ENCODE results near the gene VWC2L. TPM values are rescaled to one million over a fixed set of nuclear protein-coding genes. Genes with fewer than 3 reads are reported as not detected.

The VWC2L gene
- total RNA-seq, 2 donors from 2014 or later, result not detected

DNA sequence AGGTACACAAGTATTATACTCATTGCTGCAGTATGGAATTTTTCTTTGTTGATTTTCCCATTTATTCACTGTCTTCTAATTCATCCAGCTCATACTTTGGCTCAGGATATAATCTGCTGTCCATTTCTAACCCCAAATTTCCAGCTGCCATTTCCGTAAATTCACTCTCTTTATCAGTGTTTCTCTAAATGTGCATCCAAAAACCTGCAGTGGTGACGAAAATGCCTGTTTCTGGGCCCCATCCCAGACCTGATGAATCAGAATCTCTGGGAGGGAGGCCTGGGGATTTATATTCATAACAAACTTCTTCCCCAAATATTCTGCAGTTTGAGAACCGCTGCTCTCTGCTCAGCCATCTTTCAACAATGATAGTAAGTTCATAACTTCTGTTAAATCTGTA lies 86.6 kb downstream of the VWC2L start:
- H3K9me3 ChIP-seq (ENCODE audit: control insufficient read depth, low read length), result peaks cover 10% of the 10 kb centered on the region
- H3K27me3 ChIP-seq (ENCODE audit: control insufficient read depth, insufficient read depth, low read length, poor library complexity, severe bottlenecking), result no peaks in the 10 kb centered on the region
- WGBS, 2 experiments (ENCODE audit: insufficient coverage in 1 of 2, insufficient read length in 1 of 2), result 63% methylated on average over 3 of the region's 3 CpGs; no CpG with 5 or more reads in 1 of the 2 experiments
- Mint-ChIP-seq H3K36me3 (ENCODE audit: low read depth) (no peaks in the 10 kb centered on the region), H3K27me3 (ENCODE audit: insufficient read depth) (no peaks in the 10 kb centered on the region), H3K4me1 (no peaks in the 10 kb centered on the region), H3K9me3 (no peaks in the 10 kb centered on the region), H3K27ac (no peak overlapping the region), H3K4me3 (no peak overlapping the region)
- H3K27ac ChIP-seq (ENCODE audit: low read depth, low read length), result no peak overlapping the region
- H3K36me3 ChIP-seq (ENCODE audit: control insufficient read depth, insufficient read depth, low read length), result no peaks in the 10 kb centered on the region
- no peak for DNase-seq
- no peak overlapping the region for H3K4me3 ChIP-seq (ENCODE audit: low read length)
- no peaks in the 10 kb centered on the region for H3K4me1 ChIP-seq (ENCODE audit: control insufficient read depth, insufficient read depth, low read length)
- TF ChIP-seq, protein P1, sequence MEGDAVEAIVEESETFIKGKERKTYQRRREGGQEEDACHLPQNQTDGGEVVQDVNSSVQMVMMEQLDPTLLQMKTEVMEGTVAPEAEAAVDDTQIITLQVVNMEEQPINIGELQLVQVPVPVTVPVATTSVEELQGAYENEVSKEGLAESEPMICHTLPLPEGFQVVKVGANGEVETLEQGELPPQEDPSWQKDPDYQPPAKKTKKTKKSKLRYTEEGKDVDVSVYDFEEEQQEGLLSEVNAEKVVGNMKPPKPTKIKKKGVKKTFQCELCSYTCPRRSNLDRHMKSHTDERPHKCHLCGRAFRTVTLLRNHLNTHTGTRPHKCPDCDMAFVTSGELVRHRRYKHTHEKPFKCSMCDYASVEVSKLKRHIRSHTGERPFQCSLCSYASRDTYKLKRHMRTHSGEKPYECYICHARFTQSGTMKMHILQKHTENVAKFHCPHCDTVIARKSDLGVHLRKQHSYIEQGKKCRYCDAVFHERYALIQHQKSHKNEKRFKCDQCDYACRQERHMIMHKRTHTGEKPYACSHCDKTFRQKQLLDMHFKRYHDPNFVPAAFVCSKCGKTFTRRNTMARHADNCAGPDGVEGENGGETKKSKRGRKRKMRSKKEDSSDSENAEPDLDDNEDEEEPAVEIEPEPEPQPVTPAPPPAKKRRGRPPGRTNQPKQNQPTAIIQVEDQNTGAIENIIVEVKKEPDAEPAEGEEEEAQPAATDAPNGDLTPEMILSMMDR (conservative IDR thresholded peaks at IDR 0.05), result no peak
- no peak overlapping the region for H3K9ac ChIP-seq (ENCODE audit: extremely low read depth, low read length, poor library complexity, severe bottlenecking)

DNA sequence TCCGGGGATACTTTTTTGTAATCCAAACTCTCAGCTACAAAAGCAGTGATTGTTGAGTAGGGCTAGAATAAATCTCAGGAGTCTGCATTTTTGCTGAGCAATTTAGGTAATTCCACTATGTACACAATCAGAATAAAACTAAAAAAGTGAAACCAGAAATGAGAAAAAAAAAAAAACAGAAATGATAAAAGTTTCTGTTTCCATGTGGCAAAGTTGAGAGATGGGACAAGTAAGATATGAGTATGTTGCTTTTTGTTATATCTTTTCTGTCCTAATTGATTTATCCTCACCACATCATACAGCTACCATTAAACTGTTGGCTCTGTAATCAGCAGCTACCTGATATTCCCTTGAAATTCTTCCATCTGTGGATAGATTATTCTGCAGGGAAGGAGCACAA lies 92.7 kb downstream of the VWC2L start:
- Histone ChIP-seq H3K9ac (ENCODE audit: extremely low read depth, low read length, poor library complexity, severe bottlenecking) (no peak overlapping the region), H3K27me3 (ENCODE audit: control insufficient read depth, insufficient read depth, low read length, poor library complexity, severe bottlenecking) (no peaks in the 10 kb centered on the region), H3K4me1 (ENCODE audit: control insufficient read depth, insufficient read depth, low read length) (no peaks in the 10 kb centered on the region), H3K27ac (ENCODE audit: low read depth, low read length) (no peak overlapping the region), H3K9me3 (ENCODE audit: control insufficient read depth, low read length) (no peaks in the 10 kb centered on the region), H3K36me3 (ENCODE audit: control insufficient read depth, insufficient read depth, low read length) (no peaks in the 10 kb centered on the region), H3K4me3 (ENCODE audit: low read length) (no peak overlapping the region)
- Mint-ChIP-seq H3K36me3 (ENCODE audit: low read depth) (no peaks in the 10 kb centered on the region), H3K9me3 (no peaks in the 10 kb centered on the region), H3K27me3 (ENCODE audit: insufficient read depth) (no peaks in the 10 kb centered on the region), H3K27ac (no peak overlapping the region), H3K4me1 (no peaks in the 10 kb centered on the region), H3K4me3 (no peak overlapping the region)
- DNase-seq, result no peak
- WGBS, 2 experiments (ENCODE audit: insufficient coverage in 1 of 2, insufficient read length in 1 of 2), result 91% methylated on average over 1 of the region's 1 CpG; no CpG with 5 or more reads in 1 of the 2 experiments
- TF ChIP-seq, protein P1 (conservative IDR thresholded peaks at IDR 0.05), result no peak

DNA sequence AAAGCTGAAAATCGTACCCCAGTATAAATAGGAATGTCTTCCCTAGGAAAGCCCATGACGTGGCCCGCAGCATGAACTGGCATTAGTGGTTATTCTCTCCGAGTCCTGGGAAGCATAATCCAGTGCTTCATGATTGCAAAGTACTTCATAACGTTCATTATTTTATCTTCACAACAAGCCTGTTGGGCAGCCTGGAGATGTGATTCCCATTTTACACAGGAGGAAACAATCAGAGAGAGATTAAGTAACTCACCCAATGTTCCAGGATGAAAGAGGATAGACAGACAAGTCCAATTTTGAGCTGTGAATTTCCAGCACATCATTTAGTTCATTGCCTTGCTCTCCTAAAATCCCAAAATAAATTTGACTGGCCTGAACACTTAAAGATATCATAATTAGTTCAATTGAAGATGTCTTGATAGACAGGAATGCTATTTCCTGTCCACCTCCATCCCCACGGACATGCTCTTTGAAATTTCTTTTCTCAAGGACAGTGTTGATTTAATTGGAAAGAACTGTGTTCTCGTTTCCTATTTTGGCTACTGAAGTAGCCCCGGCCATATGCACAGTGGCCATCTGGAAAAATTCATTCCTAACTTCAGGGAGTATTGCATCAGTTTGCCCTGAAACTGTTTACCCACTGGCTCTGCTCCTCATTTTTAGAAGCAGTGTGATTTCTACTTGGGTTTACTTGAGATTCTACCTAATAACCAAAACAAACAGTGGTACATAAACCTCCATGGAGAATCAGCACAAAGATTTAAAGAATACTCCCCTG lies 93.9 kb downstream of the VWC2L start:
- Histone ChIP-seq H3K27ac (ENCODE audit: low read depth, low read length) (no peak overlapping the region), H3K36me3 (ENCODE audit: control insufficient read depth, insufficient read depth, low read length) (no peaks in the 10 kb centered on the region)

More for the DNA sequence above, 93.9 kb downstream of the VWC2L start:
- Histone ChIP-seq H3K4me3 (ENCODE audit: low read length) (no peak overlapping the region), H3K27me3 (ENCODE audit: control insufficient read depth, insufficient read depth, low read length, poor library complexity, severe bottlenecking) (no peaks in the 10 kb centered on the region), H3K9me3 (ENCODE audit: control insufficient read depth, low read length) (no peaks in the 10 kb centered on the region), H3K4me1 (ENCODE audit: control insufficient read depth, insufficient read depth, low read length) (no peaks in the 10 kb centered on the region), H3K9ac (ENCODE audit: extremely low read depth, low read length, poor library complexity, severe bottlenecking) (no peak overlapping the region)
- 86 to 100% methylated on average over 4 to 8 of the region's 8 CpGs for WGBS, 2 experiments (ENCODE audit: insufficient coverage in 1 of 2, insufficient read length in 1 of 2)
- TF ChIP-seq, protein P1 (conservative IDR thresholded peaks at IDR 0.05), result no peak
- Mint-ChIP-seq H3K27ac (no peak overlapping the region), H3K36me3 (ENCODE audit: low read depth) (no peaks in the 10 kb centered on the region), H3K9me3 (no peaks in the 10 kb centered on the region), H3K27me3 (ENCODE audit: insufficient read depth) (no peaks in the 10 kb centered on the region), H3K4me1 (no peaks in the 10 kb centered on the region), H3K4me3 (no peak overlapping the region)
- no peak for DNase-seq

All from endodermal cell (in vitro differentiated cells).